ENCODE measurements around the gene IFT20.

The IFT20 gene, protein sequence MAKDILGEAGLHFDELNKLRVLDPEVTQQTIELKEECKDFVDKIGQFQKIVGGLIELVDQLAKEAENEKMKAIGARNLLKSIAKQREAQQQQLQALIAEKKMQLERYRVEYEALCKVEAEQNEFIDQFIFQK
- total RNA-seq: 4.0 to 14.3 (median 8.3) reads per million in 17 experiments

- peak; percentile 98 to 100 (median 99) for DNase-seq
These were observed at the start of gene IFT20, which contains the start of gene TNFAIP1 for GRCh38 chr17:28335201-28335958. IFT20 (minus strand) TSS chr17:28335472; CDS start chr17:28331985, 3,487 bp downstream. TNFAIP1 (plus strand) TSS chr17:28335761; CDS start chr17:28339522, 3,761 bp downstream.

- DNase-seq: no peak
These were observed 49.7 kb upstream of the IFT20 start for GRCh38 chr17:28385037-28385400.

DNA sequence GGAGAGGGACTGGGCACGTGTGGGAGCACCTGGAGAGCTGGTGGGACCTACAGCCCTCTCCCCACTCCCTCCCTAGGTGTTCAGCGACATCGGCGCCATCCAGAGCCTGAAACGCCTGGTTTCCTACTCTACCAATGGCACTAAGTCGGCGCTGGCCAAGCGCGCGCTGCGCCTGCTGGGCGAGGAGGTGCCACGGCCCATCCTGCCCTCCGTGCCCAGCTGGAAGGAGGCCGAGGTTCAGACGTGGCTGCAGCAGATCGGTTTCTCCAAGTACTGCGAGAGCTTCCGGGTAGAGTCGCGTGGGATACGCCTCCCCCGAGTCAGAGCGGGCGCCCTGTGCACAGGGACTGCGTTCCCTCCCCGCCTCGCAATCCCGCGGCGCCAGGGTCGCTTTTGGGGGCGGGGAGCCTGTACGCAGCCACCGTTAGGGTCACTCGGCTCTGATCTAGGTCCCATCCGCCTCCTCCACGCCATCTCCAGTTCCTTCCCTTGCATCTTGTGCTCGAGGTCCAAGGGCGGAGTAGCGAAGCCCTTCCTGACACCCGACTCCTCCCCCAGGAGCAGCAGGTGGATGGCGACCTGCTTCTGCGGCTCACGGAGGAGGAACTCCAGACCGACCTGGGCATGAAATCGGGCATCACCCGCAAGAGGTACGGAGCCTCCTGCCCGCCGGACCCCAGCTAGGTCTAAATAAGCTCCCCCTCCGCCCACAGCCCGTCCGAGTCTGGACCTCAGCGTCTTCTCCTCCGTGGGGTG lies 49.2 kb upstream of the IFT20 start:
- peak; percentile 66 to 78 (median 74) for DNase-seq

- peak in 3 of 4 experiments; percentile 44 to 77 (median 71) for DNase-seq
These were observed 46.0 kb upstream of the IFT20 start for GRCh38 chr17:28381141-28381825.

DNA sequence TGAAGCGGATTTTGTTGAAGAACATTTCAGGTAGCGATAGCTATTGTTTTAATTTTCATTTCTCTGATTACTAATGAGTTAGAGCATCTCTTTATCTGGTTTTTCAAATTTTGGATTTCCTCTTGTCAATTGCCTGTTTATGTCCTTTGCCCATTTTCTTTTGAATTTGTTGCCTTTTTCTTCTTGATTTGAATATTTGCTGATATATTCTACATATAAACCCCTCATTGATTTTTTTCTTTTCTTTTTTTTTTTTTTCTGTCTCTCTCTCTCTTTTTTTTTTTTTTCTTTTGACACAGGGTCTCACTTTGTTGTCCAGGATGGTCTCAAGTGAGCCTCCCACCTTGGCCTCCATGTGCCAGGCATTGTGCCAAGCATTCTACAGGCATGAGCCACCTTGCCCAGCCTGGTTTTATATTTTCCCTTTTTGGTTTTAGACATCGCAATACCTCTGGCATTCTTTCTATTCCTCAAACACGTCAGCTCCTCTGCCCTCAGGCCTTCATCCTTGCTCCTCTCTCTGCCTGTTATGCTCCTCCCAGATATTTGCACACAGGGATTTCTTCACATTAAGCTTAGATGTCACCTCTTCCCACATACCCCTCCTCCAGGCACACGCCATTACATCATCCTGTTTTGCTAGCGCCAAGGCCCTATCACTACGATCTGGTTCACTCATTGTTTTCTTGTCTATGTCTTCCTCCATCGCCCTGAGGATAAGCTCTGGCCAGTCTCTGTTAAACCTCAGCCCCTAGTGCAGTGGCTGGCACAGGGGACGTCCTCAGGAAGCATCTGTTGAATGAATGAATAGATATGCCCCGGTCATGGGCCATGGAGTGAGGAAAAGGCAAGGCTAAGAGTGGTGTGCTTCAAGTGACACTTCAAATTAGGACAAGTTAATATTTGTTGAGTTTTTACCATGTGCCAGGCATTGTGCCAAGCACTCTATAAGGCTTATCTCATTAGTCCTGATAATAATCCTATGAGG lies 44.8 kb upstream of the IFT20 start:
- peak in 3 of 4 experiments; percentile 59 to 66 (median 66) for DNase-seq

DNA sequence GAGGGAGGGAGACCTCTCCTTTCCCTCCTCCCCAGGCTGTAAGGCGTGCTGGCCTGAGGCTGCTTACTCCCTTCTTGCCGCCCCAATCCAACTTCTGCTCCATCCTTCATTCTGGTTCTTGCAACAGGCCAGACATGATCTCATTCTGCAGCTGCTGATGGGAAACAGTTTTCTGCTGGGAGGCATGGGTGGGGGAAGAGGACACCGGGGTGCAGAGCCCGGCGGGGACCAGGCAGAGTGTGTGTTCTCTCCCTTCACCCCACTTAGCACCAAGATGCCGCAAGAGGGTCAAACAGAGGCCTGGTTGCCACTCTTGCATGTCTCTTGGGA lies 37.6 kb upstream of the IFT20 start:
- no peak for DNase-seq

- DNase-seq: peak in 2 of 4 experiments; percentile 23 to 29
These were observed 37.1 kb upstream of the IFT20 start for GRCh38 chr17:28372203-28372944.

- DNase-seq: peak in 2 of 4 experiments; percentile 51 to 54
These were observed 36.3 kb upstream of the IFT20 start, which contains the start of gene SARM1 for GRCh38 chr17:28371245-28372202. SARM1 (plus strand) TSS chr17:28371694; CDS start chr17:28372033, 339 bp downstream.

DNA sequence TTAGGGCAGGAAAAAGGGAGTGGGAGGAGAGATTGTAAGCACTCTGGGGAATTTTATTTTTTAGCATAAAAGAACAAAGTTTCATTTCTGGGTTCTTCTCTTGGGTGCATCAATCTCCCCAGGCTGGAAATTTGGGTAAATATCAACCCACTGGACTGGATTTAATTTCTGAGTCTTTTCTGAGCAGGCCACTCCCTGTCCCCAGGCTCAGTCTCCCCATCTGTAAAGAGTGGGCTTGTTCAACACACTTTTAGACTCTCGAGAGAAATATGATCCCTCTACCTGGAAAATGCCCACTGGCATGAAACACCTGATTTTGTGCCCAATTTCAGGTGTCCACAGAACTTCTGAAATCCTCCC lies 35.5 kb upstream of the IFT20 start:
- DNase-seq: no peak

DNA sequence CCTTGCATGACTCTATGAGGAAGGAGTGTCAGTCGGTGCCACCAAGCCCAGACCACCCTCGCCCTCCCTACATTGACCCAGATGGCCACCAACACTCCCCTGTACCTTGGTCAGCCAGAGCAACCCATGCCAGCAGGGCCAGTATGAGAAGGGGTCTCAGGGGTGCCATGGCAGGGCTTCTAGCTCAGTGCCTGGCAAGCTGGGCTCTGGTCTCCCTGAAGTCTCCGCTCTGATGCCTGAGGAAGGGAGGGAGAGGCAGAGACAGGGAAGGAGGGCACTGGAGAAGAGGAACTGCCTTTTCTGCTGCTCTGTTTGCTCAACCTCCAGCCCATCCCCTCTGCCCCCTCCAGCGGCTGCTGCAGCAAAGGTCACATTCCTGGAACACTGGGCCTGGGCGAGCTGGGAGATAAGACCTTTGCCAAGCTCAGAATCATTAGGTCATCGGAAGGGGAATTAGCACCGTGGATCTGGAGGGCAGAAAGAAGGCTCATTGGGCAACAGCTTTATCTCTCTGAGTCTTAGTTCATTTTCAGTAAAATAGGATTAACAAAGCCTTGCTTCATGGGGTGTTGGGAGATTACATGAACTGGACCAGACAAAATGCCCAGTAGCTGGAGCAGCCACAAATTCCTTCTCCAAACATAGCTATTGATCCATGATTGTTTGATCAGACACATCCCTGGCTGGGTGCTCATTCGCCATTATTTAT lies 34.9 kb upstream of the IFT20 start, which contains the start of gene VTN:
VTN (minus strand) TSS at position 273 of the 709 bp plus-strand sequence; CDS start at position 169, 104 bp downstream.
- DNase-seq: peak; percentile 43 to 69 (median 62)

DNA sequence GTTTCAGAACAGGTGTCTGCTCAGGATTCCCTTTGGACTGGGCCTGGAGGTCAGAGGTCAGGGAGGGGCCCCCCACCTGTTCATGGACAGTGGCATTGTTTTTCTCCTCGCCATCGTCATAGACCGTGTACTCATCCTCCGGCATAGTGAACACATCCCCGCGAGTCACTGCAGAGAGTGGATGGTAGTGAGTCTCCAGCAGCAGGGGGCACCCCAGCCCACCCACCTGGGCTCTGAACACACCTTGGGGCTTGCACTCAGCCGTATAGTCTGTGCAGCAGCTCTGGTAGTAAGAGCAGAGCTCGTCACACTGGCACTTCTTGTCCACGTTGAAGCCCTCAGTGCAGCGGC lies 34.4 kb upstream of the IFT20 start:
- DNase-seq: no peak

DNA sequence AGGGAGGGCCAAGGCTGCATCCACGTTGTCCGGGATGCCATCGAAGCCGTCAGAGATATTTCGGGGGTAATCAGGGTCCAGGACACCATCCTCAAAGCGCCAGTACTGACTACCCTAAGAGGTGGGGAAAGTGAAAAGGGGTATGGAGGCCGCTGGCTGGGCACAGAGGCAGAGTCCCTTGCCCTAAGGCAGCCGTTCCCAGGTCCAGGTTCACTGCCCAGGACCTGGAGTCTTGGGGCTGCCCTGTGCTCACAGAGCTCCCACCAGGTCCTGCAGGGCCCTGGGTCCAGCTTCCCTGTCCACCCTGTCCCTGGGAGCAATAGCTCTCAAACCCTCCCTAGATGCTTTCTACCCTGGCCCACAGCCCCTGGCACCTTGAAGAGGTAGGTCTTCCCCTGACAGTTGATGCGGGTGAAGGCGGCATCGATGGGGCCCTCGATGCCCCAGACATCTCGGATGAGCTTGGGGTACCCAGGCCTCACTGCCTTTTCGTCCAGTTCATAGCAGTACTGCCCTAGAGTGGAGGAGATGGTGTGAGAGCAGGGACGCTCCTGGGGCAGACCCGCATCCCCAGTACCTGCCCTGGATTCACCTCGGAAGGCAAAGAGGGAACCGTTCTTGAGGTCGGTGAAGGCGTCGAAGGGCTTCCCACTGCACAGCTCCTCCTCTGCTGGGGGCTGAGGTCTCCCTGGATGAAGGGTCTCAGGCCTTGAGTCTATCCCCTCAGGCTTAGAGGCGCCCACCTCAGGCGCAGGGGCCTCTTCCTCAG lies 33.8 kb upstream of the IFT20 start:
- no peak for DNase-seq

DNA sequence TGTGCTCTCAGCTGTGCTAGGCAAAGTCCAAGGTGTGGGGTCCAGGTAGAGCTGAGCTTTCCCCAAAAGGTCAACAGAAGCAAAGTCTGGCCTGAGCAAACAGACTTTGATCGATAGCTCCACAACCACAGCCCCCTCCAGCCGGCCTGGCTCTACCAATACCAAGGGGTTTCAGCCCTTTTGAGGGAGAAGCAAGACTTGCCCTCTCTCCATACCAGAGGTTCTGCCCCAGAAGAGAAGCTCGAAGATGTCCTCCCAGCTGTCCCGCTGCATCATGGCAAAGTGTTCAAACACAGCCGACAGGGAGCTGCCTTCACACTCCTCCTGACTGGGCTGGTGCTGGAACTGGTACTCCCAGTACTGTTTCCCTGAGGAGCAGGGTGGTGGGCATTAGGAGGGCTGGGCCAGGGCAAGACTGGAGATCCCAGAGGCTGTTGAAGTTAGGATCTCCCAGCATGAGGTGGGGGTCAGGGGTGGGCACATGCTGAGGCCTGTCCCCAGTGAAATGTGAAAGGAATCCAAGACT lies 33.1 kb upstream of the IFT20 start:
- DNase-seq: no peak

GRCh38 chr17:28367641-28368305 lies 32.5 kb upstream of the IFT20 start:
- DNase-seq: no peak

GRCh38 chr17:28366605-28367004 lies 31.3 kb upstream of the IFT20 start:
- no peak for DNase-seq

- DNase-seq: no peak
These were observed 30.2 kb upstream of the IFT20 start for GRCh38 chr17:28365487-28365886.

DNA sequence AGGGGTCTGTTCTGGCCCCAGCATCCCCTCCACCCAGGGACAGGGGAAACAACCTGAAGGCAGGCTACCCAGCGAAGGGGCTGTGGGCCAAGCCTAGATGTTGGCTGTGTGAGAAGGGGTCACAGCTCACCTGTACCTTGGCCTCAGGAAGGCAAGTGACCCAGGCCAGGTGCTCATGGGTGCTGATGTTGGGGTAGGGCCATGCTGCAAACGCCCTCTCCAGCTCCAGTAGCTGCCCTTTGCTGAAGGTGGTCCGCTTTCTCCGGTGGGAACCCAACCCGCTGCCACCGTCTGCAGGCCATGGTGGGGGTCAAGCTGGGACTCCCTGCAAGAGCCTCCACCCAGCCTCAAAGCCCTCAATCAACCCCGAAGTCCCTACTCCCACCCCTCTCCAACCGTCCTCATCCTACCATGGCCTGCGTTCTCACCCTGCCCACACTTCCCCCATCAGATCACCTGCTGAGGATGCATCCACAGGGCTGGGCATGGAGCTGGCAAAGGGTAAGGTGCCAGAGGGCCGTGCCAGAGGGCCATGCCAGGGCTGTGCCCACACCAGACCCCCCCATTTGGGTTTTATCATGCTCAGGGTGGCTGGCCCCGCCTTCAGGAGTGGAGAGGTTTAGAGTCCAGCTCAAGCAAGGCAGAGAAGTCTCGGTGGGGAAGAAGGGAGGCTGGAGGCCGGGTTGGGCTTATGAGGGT lies 29.5 kb upstream of the IFT20 start, which contains the start of gene SEBOX:
SEBOX (minus strand) TSS at position 535 of the 699 bp plus-strand sequence; CDS start at position 487, 48 bp downstream.
- DNase-seq: no peak

Data from suppressor macrophage (primary cell).